H9 (cell line): ENCODE data around the gene PPARD. TPM values are rescaled to one million over a fixed set of nuclear protein-coding genes. Genes with fewer than 3 reads are reported as not detected.

Source experiments
- DNase-seq: peaks from one replicate; pipeline ENCODE4 v3.0.0-alpha.2; 2017
- H2AFZ ChIP-seq: one replicate; pipeline ENCODE4 v1.6.1; 2013; ENCODE audit warnings: mild to moderate bottlenecking, low read length, control low read depth, moderate library complexity
- H2AK5ac ChIP-seq: 2 replicates; pipeline ENCODE4 v1.6.1; 2013; ENCODE audit warnings: low read length, control low read depth, mixed read lengths; ENCODE audit not compliant: insufficient read length
- H2BK120ac ChIP-seq: one replicate; pipeline ENCODE4 v1.6.1; 2013; ENCODE audit warnings: low read depth, mild to moderate bottlenecking, low read length, control low read depth, inconsistent platforms; ENCODE audit not compliant: poor library complexity, severe bottlenecking
- H2BK12ac ChIP-seq: 2 replicates; pipeline ENCODE4 v1.6.1; 2013; ENCODE audit warnings: low read length, control low read depth, mixed read lengths, low read depth; ENCODE audit not compliant: insufficient read length
- H2BK15ac ChIP-seq: 2 replicates; pipeline ENCODE4 v1.6.1; 2013; ENCODE audit warnings: low read depth, low read length, control low read depth
- H2BK20ac ChIP-seq: one replicate; pipeline ENCODE4 v1.6.1; 2013; ENCODE audit warnings: low read depth, mild to moderate bottlenecking, low read length, control low read depth, inconsistent platforms; ENCODE audit not compliant: poor library complexity, severe bottlenecking
- H2BK5ac ChIP-seq: 2 replicates; pipeline ENCODE4 v1.6.1; 2013; ENCODE audit warnings: low read length, control low read depth, mixed read lengths; ENCODE audit not compliant: insufficient read length
- H3K14ac ChIP-seq: 2 replicates; pipeline ENCODE4 v1.6.1; 2013; ENCODE audit warnings: low read length, control low read depth; ENCODE audit not compliant: insufficient read depth
- H3K18ac ChIP-seq: 2 replicates; pipeline ENCODE4 v1.6.1; 2013; ENCODE audit warnings: low read depth, mild to moderate bottlenecking, mixed read lengths, low read length, control low read depth; ENCODE audit not compliant: insufficient read length
- H3K23ac ChIP-seq: 2 replicates; pipeline ENCODE4 v1.6.1; 2013; ENCODE audit warnings: low read length, control low read depth, mixed read lengths, low read depth; ENCODE audit not compliant: insufficient read length
- H3K23me2 ChIP-seq: 2 replicates; pipeline ENCODE4 v1.6.1; 2013; ENCODE audit warnings: low read depth, mild to moderate bottlenecking, mixed read lengths, low read length, control low read depth; ENCODE audit not compliant: insufficient read length, poor library complexity, severe bottlenecking
- H3K27ac ChIP-seq: 2 replicates; pipeline ENCODE4 v1.5.1; 2013; ENCODE audit warnings: low read length, control low read depth, mixed read lengths, low read depth; ENCODE audit not compliant: insufficient read length
- H3K27me3 ChIP-seq: 2 replicates; pipeline ENCODE4 v1.6.1; 2013; ENCODE audit warnings: low read length, control low read depth, inconsistent platforms; ENCODE audit not compliant: insufficient read depth
- H3K4ac ChIP-seq: 2 replicates; pipeline ENCODE4 v1.6.1; 2013; ENCODE audit warnings: low read depth, mild to moderate bottlenecking, control low read depth, inconsistent platforms, low read length, moderate library complexity
- H3K4me1 ChIP-seq: 2 replicates; pipeline ENCODE4 v1.6.1; 2013; ENCODE audit warnings: low read length, control low read depth, inconsistent platforms; ENCODE audit not compliant: insufficient read depth
- H3K4me2 ChIP-seq: 2 replicates; pipeline ENCODE4 v1.6.1; 2013; ENCODE audit warnings: low read length, control low read depth, mixed read lengths; ENCODE audit not compliant: insufficient read length, insufficient read depth
- H3K56ac ChIP-seq: 2 replicates; pipeline ENCODE4 v1.6.1; 2013; ENCODE audit warnings: low read depth, mild to moderate bottlenecking, mixed read lengths, low read length, control low read depth; ENCODE audit not compliant: insufficient read length
- H3K79me1 ChIP-seq: 2 replicates; pipeline ENCODE4 v1.6.1; 2013; ENCODE audit warnings: low read depth, mild to moderate bottlenecking, moderate library complexity, low read length, control low read depth, inconsistent platforms; ENCODE audit not compliant: insufficient read depth, poor library complexity, severe bottlenecking
- H3K79me2 ChIP-seq: 2 replicates; pipeline ENCODE4 v1.6.1; 2013; ENCODE audit warnings: low read length, control low read depth, inconsistent platforms; ENCODE audit not compliant: insufficient read depth
- H3K9ac ChIP-seq: 2 replicates; pipeline ENCODE4 v1.6.1; 2013; ENCODE audit warnings: low read length, control low read depth, mixed read lengths; ENCODE audit not compliant: insufficient read length; ENCODE audit errors: extremely low read depth
- H3K9me3 ChIP-seq: one replicate; pipeline ENCODE4 v1.6.1; 2013; ENCODE audit warnings: low read depth, low read length, inconsistent platforms; ENCODE audit not compliant: control insufficient read depth
- H3T11ph ChIP-seq: one replicate; pipeline ENCODE4 v1.6.1; 2013; ENCODE audit warnings: mild to moderate bottlenecking, low read length, control low read depth, inconsistent platforms
- H4K20me1 ChIP-seq: one replicate; pipeline ENCODE4 v1.6.1; 2013; ENCODE audit not compliant: control insufficient read depth, insufficient read length, insufficient read depth
- H4K5ac ChIP-seq: 2 replicates; pipeline ENCODE4 v1.6.1; 2013; ENCODE audit warnings: low read depth, mild to moderate bottlenecking, mixed read lengths, low read length, control low read depth; ENCODE audit not compliant: insufficient read length
- H4K8ac ChIP-seq: replicated peaks from 2 replicates; pipeline ENCODE4 v1.6.1; 2013; ENCODE audit warnings: low read length, control low read depth, mixed read lengths, low read depth; ENCODE audit not compliant: insufficient read length
- H4K91ac ChIP-seq: 2 replicates; pipeline ENCODE4 v1.6.1; 2013; ENCODE audit warnings: low read depth, mild to moderate bottlenecking, moderate library complexity, mixed read lengths, low read length, control low read depth; ENCODE audit not compliant: insufficient read length
- H3K27ac Mint-ChIP-seq, 3 experiments: 2 replicates in 2 of 3; 3 replicates in 1 of 3; pipeline ENCODE4 v1.8.0; 2020 to 2021; ENCODE audit warnings: mixed read lengths in 3 of 3, mild to moderate bottlenecking in 1 of 3, moderate library complexity in 1 of 3
- H3K27me3 Mint-ChIP-seq: 2 replicates; pipeline ENCODE4 v1.8.0; 2021; ENCODE audit warnings: low read depth, mild to moderate bottlenecking, moderate library complexity, mixed read lengths
- H3K36me3 Mint-ChIP-seq, 3 experiments: 2 replicates in 2 of 3; 3 replicates in 1 of 3; pipeline ENCODE4 v1.8.0; 2020 to 2021; ENCODE audit warnings: low read depth in 3 of 3, mixed read lengths in 3 of 3; ENCODE audit not compliant: insufficient read depth in 1 of 3
- H3K4me1 Mint-ChIP-seq, 2 experiments: 2 replicates each; pipeline ENCODE4 v1.8.0; 2020; ENCODE audit warnings: mixed read lengths in 2 of 2
- H3K4me3 Mint-ChIP-seq, 2 experiments: 2 replicates in 1 of 2; 3 replicates in 1 of 2; pipeline ENCODE4 v1.8.0; 2020 to 2021; ENCODE audit warnings: mild to moderate bottlenecking in 2 of 2, mixed read lengths in 2 of 2, moderate library complexity in 1 of 2
- H3K9me3 Mint-ChIP-seq, 2 experiments: 2 replicates in 1 of 2; 3 replicates in 1 of 2; pipeline ENCODE4 v1.8.0; 2020; ENCODE audit warnings: mild to moderate bottlenecking in 2 of 2, mixed read lengths in 2 of 2, moderate library complexity in 1 of 2
- CTCF ChIP-seq: fragments of 200-600 bp; sonication (generic); conservative IDR thresholded peaks from 3 replicates; pipeline ENCODE4 v1.8.0; 2021; ENCODE audit warnings: antibody characterized with exemption, mild to moderate bottlenecking
- WGBS: extraction: QIAGEN DNeasy Blood & Tissue Kit; methylation state at CpG from one replicate; pipeline ENCODE4 v1.1.7; 2013; ENCODE audit warnings: missing lambda C conversion rate, low lambda C conversion rate, mixed read lengths; ENCODE audit not compliant: insufficient read length; ENCODE audit errors: extremely low coverage; 5-methylcytosine and 5-hydroxymethylcytosine counted together
- total RNA-seq: library from RNA; stranded (reverse); gene quantifications from 2 replicates; pipeline ENCODE4 v1.2.1, GENCODE V29; 2021

PPARD gene
- total RNA-seq, 1 experiment from 2014 or later, result 11.7 TPM

- peak; percentile 16 for DNase-seq
- Histone ChIP-seq H2BK120ac (no peak overlapping the region), H3K79me2 (no peaks in the 10 kb centered on the region), H3K56ac (no peak overlapping the region), H3K23ac (no peak overlapping the region), H3K27ac (no peak overlapping the region), H3K9me3 (no peaks in the 10 kb centered on the region), H4K5ac (no peak overlapping the region), H4K20me1 (no peaks in the 10 kb centered on the region), H2BK12ac (no peak overlapping the region), H3K4ac (no peak overlapping the region), H2BK20ac (no peak overlapping the region), H2AFZ (no peak overlapping the region), H3K27me3 (no peaks in the 10 kb centered on the region), H2BK15ac (no peak overlapping the region), H3K4me1 (no peaks in the 10 kb centered on the region), H3K18ac (no peak overlapping the region), H4K91ac (no peak overlapping the region), H3T11ph (no peak overlapping the region), H3K79me1 (no peaks in the 10 kb centered on the region), H3K23me2 (no peaks in the 10 kb centered on the region), H3K4me2 (no peak overlapping the region), H2BK5ac (no peak overlapping the region), H4K8ac (no peak overlapping the region), H3K14ac (no peak overlapping the region), H3K9ac (no peak overlapping the region), H2AK5ac (no peak overlapping the region)
- peaks cover 6 to 7% of the 10 kb centered on the region in 2 experiments; a peak in 2 of 4 replicates for H3K4me1 Mint-ChIP-seq
- no CpG with 5 or more reads among the region's 9 CpGs for WGBS
- no peaks in the 10 kb centered on the region for H3K36me3 Mint-ChIP-seq
- no peak overlapping the region for H3K4me3 Mint-ChIP-seq
- TF ChIP-seq CTCF, result no peak
- no peaks in the 10 kb centered on the region for H3K9me3 Mint-ChIP-seq
- peaks cover 2% of the 10 kb centered on the region; the same call in 1 of the 2 replicates for H3K27me3 Mint-ChIP-seq
- peak overlapping the region in 1 of 3 experiments; percentile 84; a peak in 1 of 7 replicates for H3K27ac Mint-ChIP-seq
Observed at GRCh38 chr6:35309611-35310264, 32.6 kb upstream of the PPARD start.
